ENCODE measurements around the gene SLC66A2. TPM values are rescaled to one million over a fixed set of nuclear protein-coding genes. Genes with fewer than 3 reads are reported as not detected.

The SLC66A2 gene
- total RNA-seq, 2 donors from 2014 or later, result 30.4 to 50.8 TPM

GRCh38 chr18:79857082-79857671 lies 94.3 kb downstream of the SLC66A2 start:
- H3K4me3 ChIP-seq, result no peak overlapping the region
- TF ChIP-seq, protein P1, sequence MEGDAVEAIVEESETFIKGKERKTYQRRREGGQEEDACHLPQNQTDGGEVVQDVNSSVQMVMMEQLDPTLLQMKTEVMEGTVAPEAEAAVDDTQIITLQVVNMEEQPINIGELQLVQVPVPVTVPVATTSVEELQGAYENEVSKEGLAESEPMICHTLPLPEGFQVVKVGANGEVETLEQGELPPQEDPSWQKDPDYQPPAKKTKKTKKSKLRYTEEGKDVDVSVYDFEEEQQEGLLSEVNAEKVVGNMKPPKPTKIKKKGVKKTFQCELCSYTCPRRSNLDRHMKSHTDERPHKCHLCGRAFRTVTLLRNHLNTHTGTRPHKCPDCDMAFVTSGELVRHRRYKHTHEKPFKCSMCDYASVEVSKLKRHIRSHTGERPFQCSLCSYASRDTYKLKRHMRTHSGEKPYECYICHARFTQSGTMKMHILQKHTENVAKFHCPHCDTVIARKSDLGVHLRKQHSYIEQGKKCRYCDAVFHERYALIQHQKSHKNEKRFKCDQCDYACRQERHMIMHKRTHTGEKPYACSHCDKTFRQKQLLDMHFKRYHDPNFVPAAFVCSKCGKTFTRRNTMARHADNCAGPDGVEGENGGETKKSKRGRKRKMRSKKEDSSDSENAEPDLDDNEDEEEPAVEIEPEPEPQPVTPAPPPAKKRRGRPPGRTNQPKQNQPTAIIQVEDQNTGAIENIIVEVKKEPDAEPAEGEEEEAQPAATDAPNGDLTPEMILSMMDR (IDR thresholded peaks at IDR 0.05), result no peak
- TF ChIP-seq POLR2A (IDR thresholded peaks at IDR 0.05), result no peak
- no peaks in the 10 kb centered on the region for H3K36me3 ChIP-seq (replicated peaks in 1 of 2; ENCODE audit: insufficient read depth in 1 of 2, low read depth in 2 of 2)
- DNase-seq (peak in 2 of 4 donors; percentile 30 to 44), ATAC-seq (no peak)
- H3K27me3 ChIP-seq, result no peaks in the 10 kb centered on the region
- WGBS, 2 donors, result 45 to 50% methylated on average over 13 to 14 of the region's 14 CpGs
- H3K27ac ChIP-seq, result no peak overlapping the region
- no peaks in the 10 kb centered on the region for H3K9me3 ChIP-seq
- peaks cover 6% of the 10 kb centered on the region for H3K4me1 ChIP-seq
- intact Hi-C loops (cut with DNase I), result no loop called here

DNA sequence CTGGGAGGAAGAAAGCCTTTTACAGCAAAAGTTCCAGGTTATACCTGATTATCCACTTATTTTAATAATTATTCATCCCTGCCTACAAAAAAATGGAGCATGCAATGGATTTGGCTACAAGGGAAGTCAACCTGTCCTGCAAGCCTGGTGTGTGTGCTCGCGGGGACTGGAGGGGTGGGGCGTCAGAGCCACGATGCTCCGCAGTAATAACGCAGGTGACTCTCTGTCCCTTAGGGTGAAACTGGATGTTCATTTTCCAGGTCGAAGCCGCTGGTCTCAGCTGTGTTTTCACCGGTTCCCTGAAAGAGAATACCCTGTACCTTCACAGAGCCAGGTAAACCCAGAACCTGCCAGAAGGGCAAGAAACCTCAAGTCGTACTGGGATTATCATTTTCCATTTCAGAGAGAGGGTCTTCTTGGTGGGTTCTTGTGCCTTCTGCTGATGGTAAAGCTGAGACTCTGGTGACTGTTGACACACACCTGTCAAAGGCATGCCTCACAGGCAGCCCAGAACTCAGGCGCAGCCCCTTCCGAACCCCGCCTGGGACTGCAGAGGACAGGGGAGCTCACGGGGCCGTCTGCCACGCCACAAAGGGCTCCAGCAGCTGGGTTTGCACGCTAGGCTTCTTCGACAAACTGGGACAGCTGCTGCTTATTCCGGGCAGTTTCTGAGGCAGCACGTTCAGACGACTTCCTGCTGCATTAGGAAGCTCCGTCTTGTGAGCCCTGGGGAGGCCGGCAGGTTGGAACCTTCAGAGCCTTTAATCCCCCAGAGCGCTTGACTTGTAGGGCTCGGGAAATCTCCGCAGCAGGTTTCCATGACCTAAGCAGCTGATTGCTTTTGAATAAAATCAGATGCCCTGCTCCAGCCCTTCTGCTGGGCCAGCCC lies 95.1 kb downstream of the SLC66A2 start:
- no peaks in the 10 kb centered on the region for H3K36me3 ChIP-seq (replicated peaks in 1 of 2; ENCODE audit: insufficient read depth in 1 of 2, low read depth in 2 of 2)
- 31 to 71% methylated on average over 10 to 25 of the region's 26 CpGs for WGBS, 2 donors
- peaks cover 6% of the 10 kb centered on the region for H3K4me1 ChIP-seq
- no peak overlapping the region for H3K27ac ChIP-seq
- intact Hi-C loops (cut with DNase I), result no loop called here
- no peak overlapping the region for H3K4me3 ChIP-seq
- no peaks in the 10 kb centered on the region for H3K9me3 ChIP-seq
- no peak for TF ChIP-seq POLR2A (IDR thresholded peaks at IDR 0.05)
- TF ChIP-seq, protein P1 (IDR thresholded peaks at IDR 0.05), result no peak
- ATAC-seq (no peak), DNase-seq (peak in 3 of 4 donors; percentile 33 to 45 (median 36))
- no peaks in the 10 kb centered on the region for H3K27me3 ChIP-seq

- Histone ChIP-seq H3K36me3 (replicated peaks in 1 of 2; ENCODE audit: insufficient read depth in 1 of 2, low read depth in 2 of 2) (no peaks in the 10 kb centered on the region), H3K9me3 (no peaks in the 10 kb centered on the region), H3K27ac (no peak overlapping the region), H3K27me3 (no peaks in the 10 kb centered on the region), H3K4me3 (no peak overlapping the region), H3K4me1 (peaks cover 6% of the 10 kb centered on the region)
- TF ChIP-seq, protein P1 (IDR thresholded peaks at IDR 0.05), result no peak
- DNase-seq (no peak), ATAC-seq (no peak)
- intact Hi-C loops (cut with DNase I), result no loop called here
- WGBS, 2 donors, result 60 to 80% methylated on average over 11 to 17 of the region's 17 CpGs
Measured at GRCh38 chr18:79855147-79855933, 96.1 kb downstream of the SLC66A2 start.

- no peaks in the 10 kb centered on the region for H3K27me3 ChIP-seq
- no peak for ATAC-seq
- H3K36me3 ChIP-seq (replicated peaks in 1 of 2; ENCODE audit: insufficient read depth in 1 of 2, low read depth in 2 of 2), result no peaks in the 10 kb centered on the region
- intact Hi-C loops (cut with DNase I), result no loop called here
- H3K27ac ChIP-seq, result no peak overlapping the region
- no peak overlapping the region for H3K4me3 ChIP-seq
- no peaks in the 10 kb centered on the region for H3K9me3 ChIP-seq
- H3K4me1 ChIP-seq, result peaks cover 6% of the 10 kb centered on the region
- TF ChIP-seq, protein P1 (IDR thresholded peaks at IDR 0.05), result no peak
- no peak for TF ChIP-seq POLR2A (IDR thresholded peaks at IDR 0.05)
- DNase-seq, result no peak
- WGBS, 2 donors, result 76 to 86% methylated on average over 7 to 10 of the region's 15 CpGs
Measured at GRCh38 chr18:79853993-79854364, 97.5 kb downstream of the SLC66A2 start.
